ENCODE measurements around the gene YWHAG. TPM values are rescaled to one million over a fixed set of nuclear protein-coding genes. Genes with fewer than 3 reads are reported as not detected.

Gene YWHAG
- total RNA-seq, 1 experiment from 2014 or later, result 190 TPM

Other genes with a start within 250 kb of the YWHAG start
- 0.43 and 0.51 TPM in 2 replicates for gene SRRM3, start 157.1 kb downstream of the YWHAG start, total RNA-seq (2014; rRNA removed; shearing (Covaris generic))
- gene HSPB1, start 56.3 kb downstream of the YWHAG start, total RNA-seq (2014; rRNA removed; shearing (Covaris generic)), result 116 and 118 TPM in 2 replicates
- 0.86 and 1.8 TPM in 2 replicates for gene SSC4D, start 50.7 kb upstream of the YWHAG start, total RNA-seq (2014; rRNA removed; shearing (Covaris generic))
- gene ZP3, start 66.0 kb upstream of the YWHAG start, total RNA-seq (2014; rRNA removed; shearing (Covaris generic)), result 0.99 and 1.8 TPM in 2 replicates
- 10.6 and 11.5 TPM in 2 replicates for gene DTX2, start 102.7 kb upstream of the YWHAG start, total RNA-seq (2014; rRNA removed; shearing (Covaris generic))
- 0.33 and 0.69 TPM in 2 replicates for gene UPK3B, start 151.6 kb upstream of the YWHAG start, total RNA-seq (2014; rRNA removed; shearing (Covaris generic))
- 0.10 TPM in 1 of 2 replicates, not detected in the other for gene SPDYE16, start 184.3 kb upstream of the YWHAG start, total RNA-seq (2014; rRNA removed; shearing (Covaris generic))

Data from SJCRH30 (cell line).